Left lung (tissue), 10 donors: Measurements from ENCODE around the gene MAOA. TPM values are rescaled to one million over a fixed set of nuclear protein-coding genes. Genes with fewer than 3 reads are reported as not detected.

Experiments used
- ATAC-seq: fragments of 200-7000 bp; cut with Tn5 transposase; one replicate; pipeline ENCODE4 v1.9.1; 2020; ENCODE audit warnings: moderate library complexity
- DNase-seq, 4 donors: peaks; one replicate each; pipeline ENCODE4 v3.0.0-alpha.2; 2013 to 2020
- H3K27ac ChIP-seq, 2 donors: fragments of 200-600 bp; sonication (generic) in 1 of 2; one replicate each; pipeline versions ENCODE4 v1.5.0 to v1.8.0; 2020 to 2021
- H3K27me3 ChIP-seq, 2 donors: fragments of 200-600 bp; sonication (generic) in 1 of 2; one replicate each; pipeline versions ENCODE4 v1.5.0 to v1.8.0; 2020 to 2021
- H3K36me3 ChIP-seq, 2 donors: fragments of 200-600 bp; sonication (generic) in 1 of 2; one replicate each; pipeline versions ENCODE4 v1.5.0 to v1.8.0; 2020 to 2021
- H3K4me1 ChIP-seq, 2 donors: fragments of 200-600 bp; one replicate each; pipeline ENCODE4 v1.8.0; 2021
- H3K4me3 ChIP-seq, 2 donors: fragments of 200-600 bp; sonication (generic) in 1 of 2; one replicate each; pipeline versions ENCODE4 v1.5.0 to v1.8.0; 2020 to 2021; ENCODE audit warnings: mild to moderate bottlenecking in 1 of 2
- H3K9me3 ChIP-seq, 2 donors: fragments of 200-600 bp; sonication (generic) in 1 of 2; one replicate each; pipeline versions ENCODE4 v1.5.0 to v1.8.0; 2020 to 2021
- intact Hi-C, 2 donors: fragments of 100-400 bp; cut with DNase I; formaldehyde crosslinking; loops; one replicate each; pipeline versions ENCODE4 v1.11.2 to v1.14.2; 2022
- polyA plus RNA-seq, 6 donors: library from polyadenylated mRNA; unstranded; fragments of 120-200 nt; gene quantifications; one replicate each; pipeline ENCODE4 v1.2.1, GENCODE V29; 2013; ENCODE audit not compliant: insufficient read length in 6 of 6
- total RNA-seq, 2 donors: library from RNA; stranded (reverse); fragmentation: NEBNext Ultra II Directional; extraction: Animal tissue kit (Norgen Biotek cat#: 25700); gene quantifications; one replicate each; pipeline ENCODE4 v1.2.1, GENCODE V29; 2021
- TF ChIP-seq, protein P1 (sequence below), 2 donors: fragments of 200-600 bp; sonication (generic) in 1 of 2; IDR thresholded peaks; one replicate each; pipeline versions ENCODE4 v1.5.0 to v1.8.0; 2021; ENCODE audit warnings: antibody characterized with exemption in 2 of 2
- donor health status: DM: no; HTN: yes; CAD: no.
- donor health status: DM: no; HTN: no; CAD: no.

The MAOA gene
- total and polyA plus RNA-seq, 8 donors: 54.2 to 159 (median 56.1) TPM

DNA sequence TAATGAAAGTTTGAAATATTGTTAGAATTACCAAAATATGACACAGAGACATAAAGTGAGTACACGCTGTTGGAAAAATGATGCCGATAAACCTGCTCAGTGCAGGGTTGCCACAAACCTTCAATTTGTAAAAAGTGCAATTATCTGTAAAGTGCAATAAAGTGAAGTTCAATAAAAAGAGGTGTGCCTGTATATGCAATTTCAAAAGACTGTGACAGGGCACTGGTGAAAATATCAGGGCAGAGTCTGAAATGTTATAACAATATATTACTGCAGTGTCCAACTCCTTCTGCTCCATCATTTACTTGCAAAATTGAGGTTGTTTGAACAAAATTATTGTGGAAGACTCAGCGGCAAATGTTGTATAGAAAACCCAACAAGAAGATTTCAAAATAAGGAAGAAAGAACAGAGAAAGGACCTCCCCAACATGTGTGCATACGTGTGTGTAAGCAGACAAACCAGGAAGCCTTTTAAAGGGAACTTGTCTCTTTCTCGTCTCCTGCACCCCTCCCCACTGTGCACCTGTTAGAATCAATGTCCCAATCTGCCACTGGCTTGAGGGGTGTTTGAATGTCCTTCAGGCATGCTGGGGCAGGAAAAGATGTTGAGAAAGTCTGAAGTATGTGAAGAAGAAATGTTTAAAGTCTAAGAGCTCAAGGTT, 130.0 kb downstream of the MAOA start:
- TF ChIP-seq, protein P1, sequence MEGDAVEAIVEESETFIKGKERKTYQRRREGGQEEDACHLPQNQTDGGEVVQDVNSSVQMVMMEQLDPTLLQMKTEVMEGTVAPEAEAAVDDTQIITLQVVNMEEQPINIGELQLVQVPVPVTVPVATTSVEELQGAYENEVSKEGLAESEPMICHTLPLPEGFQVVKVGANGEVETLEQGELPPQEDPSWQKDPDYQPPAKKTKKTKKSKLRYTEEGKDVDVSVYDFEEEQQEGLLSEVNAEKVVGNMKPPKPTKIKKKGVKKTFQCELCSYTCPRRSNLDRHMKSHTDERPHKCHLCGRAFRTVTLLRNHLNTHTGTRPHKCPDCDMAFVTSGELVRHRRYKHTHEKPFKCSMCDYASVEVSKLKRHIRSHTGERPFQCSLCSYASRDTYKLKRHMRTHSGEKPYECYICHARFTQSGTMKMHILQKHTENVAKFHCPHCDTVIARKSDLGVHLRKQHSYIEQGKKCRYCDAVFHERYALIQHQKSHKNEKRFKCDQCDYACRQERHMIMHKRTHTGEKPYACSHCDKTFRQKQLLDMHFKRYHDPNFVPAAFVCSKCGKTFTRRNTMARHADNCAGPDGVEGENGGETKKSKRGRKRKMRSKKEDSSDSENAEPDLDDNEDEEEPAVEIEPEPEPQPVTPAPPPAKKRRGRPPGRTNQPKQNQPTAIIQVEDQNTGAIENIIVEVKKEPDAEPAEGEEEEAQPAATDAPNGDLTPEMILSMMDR (IDR thresholded peaks at IDR 0.05): no peak
- intact Hi-C loops: no loop called here
- Histone ChIP-seq H3K9me3 (no peaks in the 10 kb centered on the region), H3K27ac (no peak overlapping the region), H3K36me3 (no peaks in the 10 kb centered on the region), H3K27me3 (no peaks in the 10 kb centered on the region), H3K4me1 (no peaks in the 10 kb centered on the region), H3K4me3 (no peak overlapping the region)
- no peak for ATAC-seq
- no peak for DNase-seq

Other genes starting within 250 kb of the MAOA start
- gene MAOB, start 226.2 kb downstream of the MAOA start, total RNA-seq: 10 to 100 TPM; 19.5 to 20.6 TPM
- gene MAOB, start 226.2 kb downstream of the MAOA start, polyA plus RNA-seq: 10 to 100 TPM in 5 of 6 donors, 1 to 10 TPM in 1; 8.8 to 13.3 (median 11.8) TPM